HG03095 (cell line): ENCODE results near the gene KLK13.

Experiments used
- ATAC-seq: cut with Tn5 transposase; IDR thresholded peaks from one replicate; pipeline ENCODE4 v1.9.1; 2021; ENCODE audit warnings: moderate library complexity; ENCODE audit not compliant: unreplicated experiment

The KLK13 gene

DNA sequence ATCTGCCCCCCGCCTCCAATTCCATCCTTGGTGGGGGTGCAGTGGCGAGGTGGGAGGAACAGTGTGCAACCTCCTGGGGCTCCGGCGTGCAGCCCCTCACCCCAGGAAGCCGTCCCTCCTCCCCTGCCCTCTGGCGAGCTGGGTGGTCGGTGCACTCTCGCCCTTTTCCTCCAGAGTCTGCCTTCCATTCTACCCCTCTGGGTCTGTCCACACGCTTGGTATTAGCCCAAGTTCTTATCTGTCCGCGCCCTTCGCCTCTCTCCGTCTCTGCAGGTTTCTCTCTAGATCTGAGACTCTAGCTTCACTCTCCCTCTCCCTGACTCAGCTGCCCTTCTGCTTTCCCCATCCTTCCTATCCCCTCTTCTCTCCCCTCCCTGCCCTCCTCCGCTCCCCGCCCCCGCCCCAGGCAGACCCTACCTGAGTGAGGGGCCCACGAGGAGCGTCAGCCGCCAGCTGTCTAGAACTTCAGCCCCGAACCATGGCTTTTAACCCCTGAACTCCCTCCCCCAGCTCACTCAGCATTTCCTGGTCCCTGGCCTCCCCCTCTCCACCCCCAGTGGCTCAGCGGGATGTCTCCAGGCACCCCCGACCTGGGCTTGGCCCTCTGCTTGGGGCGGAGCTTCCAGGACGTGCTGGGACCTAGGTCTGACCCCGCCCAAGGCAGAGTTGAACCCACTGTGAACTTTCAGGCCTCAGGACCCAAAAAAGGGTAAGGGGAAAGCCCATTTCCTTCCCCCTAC, 499 bp upstream of the KLK13 start:
- no peak for ATAC-seq

DNA sequence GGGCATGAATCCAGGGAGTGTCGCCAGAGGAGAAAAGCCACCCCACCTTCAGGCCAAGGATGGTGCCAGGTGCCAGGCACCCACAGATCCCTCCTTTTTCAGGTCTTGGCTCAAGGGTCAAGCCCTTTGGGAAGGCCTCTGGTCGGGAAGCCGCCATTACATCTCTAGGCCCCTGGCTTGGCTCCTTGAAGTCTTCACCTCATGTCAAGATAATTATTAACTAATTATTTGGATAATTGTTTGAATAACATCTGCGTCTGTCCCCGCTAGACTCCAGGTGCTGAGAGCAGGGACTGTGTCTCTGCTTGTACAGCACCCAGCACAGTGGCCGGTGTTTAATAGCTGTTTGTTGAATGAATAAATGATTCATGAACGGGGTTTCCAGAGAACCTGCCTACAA, 1.2 kb downstream of the KLK13 start:
- ATAC-seq = no peak

GRCh38 chr19:51060973-51061372, 3.9 kb downstream of the KLK13 start:
- ATAC-seq = no peak

GRCh38 chr19:51060336-51060735, 4.6 kb downstream of the KLK13 start:
- no peak for ATAC-seq

DNA sequence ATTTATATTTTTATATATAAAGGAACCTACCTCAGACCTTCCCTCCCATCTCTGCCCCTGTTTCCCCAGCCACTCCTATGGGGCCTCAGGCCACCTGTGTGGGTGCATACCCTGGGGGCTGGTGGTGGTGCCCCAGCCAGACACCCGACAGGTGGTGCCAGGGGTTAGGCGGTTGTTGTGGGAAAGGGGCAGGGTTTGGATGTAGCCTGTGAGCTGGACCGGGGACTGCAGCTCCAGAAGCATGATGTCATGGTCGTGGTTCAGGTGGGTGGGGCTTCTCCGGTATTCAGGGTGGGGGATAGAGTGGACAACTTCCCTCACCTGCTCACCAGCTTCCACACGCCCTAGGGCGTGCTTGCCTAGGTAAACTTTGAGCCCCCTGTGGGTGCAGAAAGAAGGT, 5.2 kb downstream of the KLK13 start:
- no peak for ATAC-seq

GRCh38 chr19:51055866-51056265, 9.0 kb downstream of the KLK13 start:
- no peak for ATAC-seq

GRCh38 chr19:51047031-51047335, 17.9 kb downstream of the KLK13 start:
- ATAC-seq = no peak

GRCh38 chr19:51044327-51044726, 20.6 kb downstream of the KLK13 start:
- ATAC-seq = no peak

DNA sequence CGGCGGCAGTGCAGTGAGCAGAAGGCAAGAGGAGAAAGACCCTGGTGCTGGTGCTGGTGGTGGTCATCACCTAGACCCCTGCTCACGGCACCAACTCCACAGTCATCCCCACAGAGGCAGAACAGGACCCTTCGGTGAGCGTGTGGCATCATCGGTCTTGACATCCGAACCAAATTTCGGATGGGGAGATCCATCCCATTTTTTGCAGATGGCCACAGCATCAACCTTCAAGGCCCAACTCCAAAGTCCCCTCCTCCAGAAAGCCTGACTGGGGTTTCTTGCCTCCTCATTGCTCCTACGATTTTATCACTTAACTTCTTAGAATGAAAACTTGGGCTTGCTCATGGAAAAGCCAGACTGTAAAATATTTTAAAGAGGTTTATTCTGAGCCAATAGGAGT, 21.4 kb downstream of the KLK13 start:
- ATAC-seq = no peak

DNA sequence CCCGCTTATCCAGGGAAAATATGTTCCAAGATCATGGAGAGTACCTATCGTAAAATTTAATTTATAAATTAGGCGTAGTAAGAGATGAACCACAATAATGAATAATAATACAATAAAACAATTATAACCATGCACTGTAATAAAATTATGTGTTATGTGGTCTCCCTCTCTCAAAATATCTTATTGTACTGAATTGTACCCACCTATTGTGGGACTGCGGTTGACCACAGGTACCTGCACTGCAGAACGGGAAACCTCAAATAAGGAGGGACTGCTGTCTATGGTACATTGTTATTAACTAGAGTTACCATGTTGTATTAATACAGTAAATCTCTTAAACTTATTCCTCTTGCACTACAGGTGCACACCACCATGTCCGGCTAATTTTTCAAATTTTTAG, 24.7 kb downstream of the KLK13 start:
- no peak for ATAC-seq

DNA sequence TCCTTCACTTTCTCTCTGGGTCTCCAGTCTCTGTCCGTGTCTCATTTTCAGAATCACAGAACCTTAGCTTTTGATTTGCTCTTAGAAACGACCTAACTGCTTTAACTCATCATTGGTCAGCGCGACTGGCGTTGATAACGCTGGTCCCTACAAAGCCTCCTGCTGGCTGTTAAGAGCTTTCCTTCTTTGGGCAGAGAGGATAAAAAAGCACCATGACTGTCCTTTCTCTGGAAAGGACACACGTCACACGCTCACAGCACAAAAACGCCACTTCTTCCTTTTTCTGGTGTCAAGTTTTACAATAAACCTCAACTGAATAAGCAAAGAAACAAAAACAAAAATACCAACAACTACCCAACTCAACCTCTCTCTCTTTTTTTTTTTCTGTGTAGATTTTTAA, 28.4 kb downstream of the KLK13 start:
- no peak for ATAC-seq

DNA sequence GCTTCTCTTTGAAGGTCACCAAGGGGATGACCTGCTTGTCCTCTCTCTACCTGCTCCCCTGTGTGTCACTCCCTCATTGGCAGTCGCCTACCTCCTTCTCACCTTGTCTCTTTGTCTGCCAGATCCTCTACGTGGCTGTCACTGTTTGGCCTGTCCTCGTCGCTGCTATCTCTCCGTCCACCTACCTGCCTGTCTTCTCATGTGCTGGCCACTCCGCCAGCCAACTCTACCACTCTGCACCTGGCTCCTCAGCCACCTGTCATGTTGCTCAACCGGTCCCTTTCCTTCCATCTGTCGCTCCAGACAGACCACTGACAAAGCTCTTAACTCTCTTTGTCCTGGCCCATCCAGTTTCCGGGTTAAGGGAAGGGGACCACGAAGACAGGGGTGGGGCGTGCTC, 30.2 kb downstream of the KLK13 start, which contains the start of gene KLK12:
TSS of gene KLK12 (minus strand) at position 299 of the 400 bp plus-strand sequence. CDS start 381 bp downstream, outside the sequence.
- no peak for ATAC-seq

DNA sequence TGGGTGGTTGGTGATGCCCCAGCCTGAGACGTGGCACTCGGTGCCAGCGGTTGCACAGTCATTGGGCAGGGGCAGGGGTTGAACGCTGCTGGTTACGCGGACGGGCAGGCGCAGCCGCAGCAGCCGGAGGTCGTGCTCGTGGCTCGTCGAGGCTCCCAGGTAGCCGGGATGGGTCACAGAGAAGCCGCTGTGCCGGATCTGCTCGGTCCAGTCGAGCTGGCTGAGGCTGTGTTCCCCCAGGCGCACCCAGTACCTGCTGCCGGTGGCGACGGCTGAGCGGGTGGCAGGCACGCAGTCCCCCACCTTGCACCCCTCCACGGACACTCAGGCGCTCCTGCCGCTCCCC, 33.0 kb downstream of the KLK13 start:
- ATAC-seq = no peak

DNA sequence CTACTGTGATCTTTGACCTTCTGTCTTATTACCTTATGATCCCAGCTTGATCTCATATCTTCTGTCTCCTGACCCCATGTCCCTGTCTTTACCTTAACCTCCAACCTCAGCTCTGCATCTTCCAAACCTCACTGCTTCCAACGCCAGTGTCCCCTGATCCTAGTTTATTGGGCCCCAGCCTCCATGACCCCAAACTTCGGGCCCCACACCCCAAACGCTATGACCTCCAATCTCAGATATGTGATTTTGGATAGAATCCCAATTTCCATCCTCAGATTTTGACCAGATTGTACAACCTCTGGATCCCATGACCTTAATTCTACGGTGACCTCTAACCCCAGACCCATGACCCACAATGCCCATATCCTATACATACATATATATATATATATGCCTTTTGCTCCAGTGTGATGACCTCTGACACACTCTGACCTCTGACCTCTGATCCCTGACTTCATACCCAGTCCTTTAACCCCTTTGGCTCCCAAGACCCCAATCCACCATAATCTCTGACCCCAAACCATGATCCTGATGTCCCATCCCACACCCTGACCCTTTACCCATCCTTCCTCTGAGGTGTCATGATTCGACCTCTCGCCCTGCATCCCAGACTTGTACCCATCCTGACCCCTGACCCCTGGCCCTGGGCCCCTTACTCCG, 33.5 kb downstream of the KLK13 start:
- no peak for ATAC-seq

GRCh38 chr19:51030631-51031030, 34.3 kb downstream of the KLK13 start:
- no peak for ATAC-seq

- ATAC-seq = no peak
Observed at GRCh38 chr19:51029718-51030117, 35.2 kb downstream of the KLK13 start.

- ATAC-seq = no peak
Observed at GRCh38 chr19:51027873-51028272, 37.0 kb downstream of the KLK13 start.

DNA sequence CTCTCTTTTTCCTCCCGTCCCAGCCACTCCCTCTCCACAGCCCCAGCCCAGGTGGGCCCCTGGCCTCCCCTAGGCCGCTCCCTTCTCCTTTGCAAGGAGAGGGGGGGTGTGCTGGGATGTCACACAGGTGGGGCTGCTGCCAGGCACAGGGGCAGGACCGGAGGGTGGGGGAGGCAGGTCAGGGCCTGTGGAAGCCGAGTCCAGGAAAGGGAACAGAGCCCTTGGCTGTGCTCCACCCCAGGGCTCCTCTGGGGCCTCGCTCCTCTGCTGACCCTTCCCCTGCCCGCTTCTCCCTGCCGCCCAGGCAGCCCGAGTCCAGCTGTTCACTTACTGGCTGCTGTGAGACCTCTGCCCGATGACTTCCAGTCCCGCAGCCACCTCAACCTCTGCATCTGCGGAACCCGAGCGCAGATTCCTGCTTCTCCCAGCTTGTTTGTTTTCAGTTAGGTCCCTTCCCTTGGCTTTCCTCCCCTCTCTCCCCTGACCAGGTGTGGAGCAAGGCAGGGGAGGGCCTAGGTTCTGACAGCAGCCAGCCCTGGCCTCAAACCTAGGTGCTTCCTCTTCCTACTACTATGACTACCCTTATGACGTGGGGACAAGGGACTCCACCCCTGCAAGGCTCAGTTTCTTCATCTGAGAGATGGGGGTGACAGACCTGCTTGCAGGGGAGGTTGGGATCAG, 37.6 kb downstream of the KLK13 start:
- no peak for ATAC-seq

GRCh38 chr19:51026554-51026831, 38.4 kb downstream of the KLK13 start, which contains the start of gene KLK11:
KLK11 (minus strand) TSS chr19:51026616; CDS start chr19:51025631, 985 bp downstream.
- ATAC-seq = no peak

DNA sequence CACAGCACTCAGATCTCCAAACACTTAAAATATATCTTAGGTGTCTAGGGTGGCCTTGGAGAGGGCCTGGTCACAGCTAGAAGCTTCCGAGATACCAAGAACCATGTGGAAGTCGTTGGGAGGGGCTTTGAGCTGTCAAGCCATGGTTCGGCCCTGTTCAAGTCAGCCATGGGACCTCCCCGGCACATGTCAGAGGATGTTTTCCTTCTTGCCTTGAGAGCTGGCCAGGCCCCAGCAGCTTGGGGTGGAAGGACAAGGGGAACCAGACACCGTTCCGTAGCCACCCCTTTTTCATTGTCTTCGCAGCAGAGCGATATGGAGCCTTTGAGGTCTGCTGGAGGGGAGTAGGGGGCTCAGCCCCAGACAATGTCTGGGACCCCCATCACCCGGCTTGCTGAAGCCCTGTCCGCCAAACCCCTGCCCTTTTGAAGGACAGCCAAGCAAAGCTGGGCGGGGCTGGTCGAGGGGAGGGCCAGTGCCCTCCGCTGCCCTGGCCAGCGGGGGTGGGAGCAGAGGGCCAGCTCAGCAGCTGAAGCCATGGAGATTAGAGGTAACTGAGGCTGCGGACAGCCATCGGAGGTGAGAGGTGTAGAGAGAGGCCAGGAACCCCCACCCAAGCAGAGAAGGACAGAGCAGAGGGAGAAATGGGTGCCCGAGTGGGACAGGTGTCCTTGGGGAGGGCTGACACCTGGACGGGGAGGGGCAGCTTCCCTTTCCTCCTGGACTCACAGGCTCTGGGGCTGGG, 38.9 kb downstream of the KLK13 start:
- no peak for ATAC-seq

DNA sequence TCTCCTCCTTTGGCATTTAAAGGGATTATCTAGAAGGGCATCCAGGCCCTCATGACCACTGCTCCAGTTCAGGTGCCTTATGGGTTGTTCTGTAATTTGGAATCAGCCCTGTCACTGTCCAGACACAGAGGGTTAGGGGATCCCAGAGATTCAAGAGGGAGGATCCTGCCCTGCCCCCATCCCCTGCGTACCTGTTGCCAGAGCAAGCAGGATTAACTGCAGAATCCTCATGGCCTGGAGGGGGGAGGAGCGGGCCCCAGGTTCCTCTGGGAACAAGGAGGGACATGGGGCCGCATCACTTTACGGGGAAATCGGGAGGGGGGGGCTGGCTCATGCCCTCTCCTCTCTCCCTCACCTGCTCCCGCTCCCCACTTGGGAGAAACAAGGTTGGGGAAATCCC, 39.5 kb downstream of the KLK13 start:
- ATAC-seq = no peak

DNA sequence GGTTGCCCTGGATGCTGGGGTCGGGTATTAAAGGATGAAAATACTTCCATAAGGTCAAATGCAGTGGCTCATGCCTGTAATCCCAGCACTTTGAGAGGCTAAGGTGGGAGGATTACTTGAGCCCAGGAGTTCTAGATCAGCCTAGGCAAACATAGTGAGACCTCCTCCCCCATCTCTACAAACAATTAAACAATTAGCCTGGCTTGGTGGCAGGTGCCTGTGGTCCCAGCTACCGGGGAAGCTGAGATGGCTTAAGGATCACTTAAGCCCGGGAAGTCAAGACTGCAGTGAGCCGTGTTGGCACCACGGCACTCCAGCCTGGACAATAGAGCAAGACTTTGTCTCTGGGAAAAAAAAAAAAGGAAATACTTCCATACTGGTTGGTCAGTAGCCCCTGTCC, 40.0 kb downstream of the KLK13 start:
- ATAC-seq = no peak
